K562 (cell line): Measurements from ENCODE around the gene NUDT1. TPM values are rescaled to one million over a fixed set of nuclear protein-coding genes. Genes with fewer than 3 reads are reported as not detected.

Source experiments
- E2F6 ChIP-seq, 2 experiments: IDR thresholded peaks; 2 replicates each; pipeline ENCODE4 v1.6.1; 2011; ENCODE audit warnings: borderline replicate concordance in 1 of 2, control low read depth in 1 of 2, low read depth in 1 of 2, low read length in 1 of 2, mild to moderate bottlenecking in 1 of 2, mixed read lengths in 1 of 2, moderate library complexity in 1 of 2; ENCODE audit not compliant: insufficient read depth in 1 of 2, insufficient read length in 1 of 2, poor library complexity in 1 of 2, severe bottlenecking in 1 of 2; ENCODE audit errors: extremely low read depth in 1 of 2
- ESRRA ChIP-seq: fragments of 450-650 bp; IDR thresholded peaks from 2 replicates; pipeline ENCODE4 v1.6.1; 2014; ENCODE audit warnings: low read depth, mild to moderate bottlenecking, moderate library complexity, borderline replicate concordance
- GABPA ChIP-seq: fragments of 200-800 bp; sonication (Bioruptor generic); conservative IDR thresholded peaks from 2 replicates; pipeline ENCODE4 v1.6.1; 2016; ENCODE audit warnings: low read depth, missing genetic modification characterization, missing compliant biosample characterization
- L3MBTL2 ChIP-seq: fragments of 450-650 bp; IDR thresholded peaks from 2 replicates; pipeline ENCODE4 v1.6.1; 2016; ENCODE audit warnings: mild to moderate bottlenecking, moderate library complexity
- MAZ ChIP-seq, 2 experiments: fragments of 450-650 bp in 1 of 2; sonication (generic) in 1 of 2; formaldehyde crosslinking; IDR thresholded peaks in 1 of 2; conservative IDR thresholded peaks in 1 of 2; 2 replicates each; pipeline versions ENCODE4 v1.4.0 to v1.5.0; 2020; ENCODE audit warnings: mild to moderate bottlenecking in 1 of 2, missing genetic modification reagents in 1 of 2
- MYC ChIP-seq, 2 experiments: fragments of 250-450 bp in 1 of 2; sonication (Bioruptor Pico) in 1 of 2; IDR thresholded peaks; 2 replicates each; pipeline versions ENCODE4 v1.5.1 to v1.6.1; 2012 to 2021; ENCODE audit warnings: low read depth in 2 of 2, borderline replicate concordance in 1 of 2, improper control_type of control experiment in 1 of 2, low read length in 1 of 2, mild to moderate bottlenecking in 1 of 2, moderate library complexity in 1 of 2
- RAD51 ChIP-seq: fragments of 450-650 bp; IDR thresholded peaks from 2 replicates; pipeline ENCODE4 v1.7.1; 2016; ENCODE audit warnings: low read depth, mild to moderate bottlenecking, borderline replicate concordance
- REST ChIP-seq, 2 experiments: fragments of 450-650 bp; formaldehyde crosslinking in 1 of 2; IDR thresholded peaks; 2 replicates each; pipeline versions ENCODE4 v1.4.0 to v1.6.1; 2014 to 2020; ENCODE audit warnings: mild to moderate bottlenecking in 2 of 2, borderline replicate concordance in 1 of 2, low read depth in 1 of 2
- TFAP4 ChIP-seq: sonication (generic); formaldehyde crosslinking; IDR thresholded peaks from 2 replicates; pipeline ENCODE4 v1.8.0; 2022; ENCODE audit warnings: missing genetic modification reagents, mild to moderate bottlenecking, moderate library complexity, borderline replicate concordance
- ZBTB33 ChIP-seq: sonication (generic); formaldehyde crosslinking; IDR thresholded peaks from 2 replicates; pipeline ENCODE4 v1.8.1; 2023; ENCODE audit warnings: mild to moderate bottlenecking, missing genetic modification reagents
- ZNF239 ChIP-seq: fragments of 250-450 bp; sonication (Bioruptor Pico); IDR thresholded peaks from 2 replicates; pipeline ENCODE4 v1.4.0; 2020; ENCODE audit warnings: mild to moderate bottlenecking
- ZSCAN29 ChIP-seq: fragments of 450-650 bp; IDR thresholded peaks from 2 replicates; pipeline ENCODE4 v1.6.1; 2017
- polyA plus RNA-seq, 8 experiments: library from polyadenylated mRNA; depleted of rRNA in 4 of 8; stranded (reverse) in 5 of 8; unstranded in 3 of 8; fragments of >200 nt; fragmentation: Nextera tagmentation in 2 of 8; fragmentation: Illumina TruSeq in 1 of 8; extraction: Ambion mirVana in 2 of 8; extraction: Trizol in 1 of 8; gene quantifications; 2 replicates each; pipeline versions ENCODE4 v1.2.1 to v1.2.3, GENCODE V29; 2011 to 2014; ENCODE audit warnings: inconsistent platforms in 1 of 8, missing spikeins in 1 of 8
- total RNA-seq, 7 experiments: library from RNA; depleted of rRNA in 6 of 7; stranded (reverse); fragments of >200 nt in 6 of 7; fragmentation: Illumina TruSeq in 2 of 7; extraction: Trizol in 2 of 7; gene quantifications; 2 replicates each; pipeline versions ENCODE4 v1.2.1 to v1.2.3, GENCODE V29; 2011 to 2021; ENCODE audit warnings: low replicate concordance in 1 of 7

The NUDT1 gene
- total and polyA plus RNA-seq, 9 of the 15 experiments (the other 6 are each of a cell fraction or from before 2014, with no cell fraction given): 5.3 to 73.3 (median 29.6) TPM

GRCh38 chr7:2248984-2249694 is 7.1 kb downstream of the NUDT1 start (continued):
- TF ChIP-seq REST (IDR thresholded peaks at IDR 0.05; ENCODE audit: borderline replicate concordance) (peak; percentile 27; the same call in 1 of the 2 replicates), REST (CRISPR knock-in tag; IDR thresholded peaks at IDR 0.05; ENCODE audit: low read depth) (no peak), ZNF239 (no peak), ZBTB33 (CRISPR knock-in tag) (peak; percentile 62), GABPA (tag) (0 out of 2 replicates have a peak, but pooled peaks have one; percentile 44), MAZ (CRISPR knock-in tag; conservative IDR thresholded peaks at IDR 0.05 in 1 of 2, IDR thresholded peaks at IDR 0.05 in 1 of 2) (no peak; a peak in 1 of 4 replicates), TFAP4 (CRISPR knock-in tag) (peak; percentile 82), MYC (IDR thresholded peaks at IDR 0.05; ENCODE audit: low read depth, low read length) (peak; percentile 86), MYC (CRISPR knock-in tag; IDR thresholded peaks at IDR 0.05; ENCODE audit: borderline replicate concordance, low read depth) (no peak), RAD51 (peak; percentile 61), ZSCAN29 (no peak), L3MBTL2 (peak; percentile 59), E2F6 (IDR thresholded peaks at IDR 0.05; ENCODE audit: borderline replicate concordance in 1 of 2, extremely low read depth in 1 of 2, insufficient read depth in 1 of 2, insufficient read length in 1 of 2, low read depth in 1 of 2, low read length in 1 of 2, poor library complexity in 1 of 2, severe bottlenecking in 1 of 2) (peak in 1 of 2 experiments; percentile 26), ESRRA (peak; percentile 65; the same call in 1 of the 2 replicates)
